Retina (tissue), 1 donor: ENCODE data around the gene ZFP36L2.

Experiments
- DNase-seq: peaks from one replicate; pipeline ENCODE4 v3.0.0-alpha.2; 2016

The ZFP36L2 gene

DNA sequence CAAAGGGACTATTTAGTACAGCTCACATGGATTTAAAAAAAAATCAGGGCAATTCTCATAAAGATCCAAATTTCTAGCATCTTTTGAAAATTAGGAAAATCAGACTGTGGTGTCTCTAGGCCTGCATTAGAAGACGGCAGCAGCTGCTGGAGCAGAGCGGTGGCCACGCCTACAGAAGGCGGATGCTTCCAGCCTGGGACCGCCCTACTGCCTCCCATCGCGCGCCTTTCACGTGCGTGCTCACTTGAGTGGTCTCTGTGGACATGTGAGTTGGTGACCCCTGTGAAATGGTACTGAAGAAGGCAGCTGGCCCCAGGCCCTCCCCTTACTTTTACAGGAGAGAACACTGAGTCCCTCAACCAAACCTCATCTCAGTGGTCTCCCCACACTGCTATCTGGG, 15.2 kb upstream of the ZFP36L2 start:
- no peak for DNase-seq

DNA sequence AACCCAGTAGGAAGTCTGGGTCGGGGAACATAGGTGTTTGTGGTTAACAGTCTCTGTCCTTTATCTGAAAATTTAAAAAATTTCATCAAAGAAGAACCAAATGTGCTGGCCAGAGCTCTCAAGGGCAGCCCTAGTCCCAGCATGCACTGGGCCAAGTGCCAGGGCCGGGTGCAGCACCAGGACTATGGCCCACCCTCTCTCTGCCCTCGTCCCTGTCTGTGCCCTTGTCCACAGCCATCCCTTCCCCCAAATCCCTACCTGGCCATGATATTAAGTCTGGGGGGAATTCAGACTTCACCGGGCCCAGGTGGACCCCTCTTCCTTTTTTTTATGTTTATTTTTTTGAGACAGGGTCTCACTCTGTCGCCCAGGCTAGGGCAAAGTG, 14.4 kb upstream of the ZFP36L2 start:
- no peak for DNase-seq

DNA sequence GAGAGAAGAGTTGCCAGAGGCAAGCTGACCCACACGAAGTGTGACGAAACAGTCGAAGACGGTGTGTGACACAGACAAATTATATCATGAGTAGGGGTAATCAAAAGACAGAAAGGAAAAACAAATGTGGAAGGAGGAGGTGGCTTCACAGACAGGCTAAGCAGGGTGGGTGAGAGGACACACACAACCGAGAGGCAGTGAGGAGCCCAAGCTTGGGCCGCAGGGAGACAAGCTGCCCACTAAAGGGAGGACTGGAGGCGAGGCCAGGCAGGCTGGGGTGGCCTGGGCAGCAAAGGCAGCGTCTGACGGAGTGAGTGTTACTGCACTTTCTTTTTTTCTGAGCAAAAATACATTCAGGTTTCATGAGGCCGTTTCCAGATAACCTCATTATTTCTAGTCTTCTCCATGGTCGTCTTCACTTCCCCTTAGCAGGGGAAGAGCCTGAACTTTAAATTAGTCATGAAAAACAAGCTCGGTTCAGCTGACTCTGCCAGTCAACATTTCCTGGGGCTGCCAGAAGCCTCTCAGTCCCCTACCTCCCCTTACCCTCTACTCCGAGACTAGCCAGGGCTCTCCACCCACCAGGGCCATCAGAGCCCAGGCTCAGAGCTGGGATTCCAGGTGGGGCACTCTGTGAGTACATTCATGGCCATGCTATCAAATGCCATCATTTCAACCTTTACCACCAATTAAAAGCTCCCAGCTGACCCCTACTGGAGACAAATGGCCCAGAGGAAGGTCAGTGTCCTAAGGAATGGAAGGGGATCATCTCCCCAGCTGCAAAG, 13.8 kb upstream of the ZFP36L2 start:
- DNase-seq = no peak

DNA sequence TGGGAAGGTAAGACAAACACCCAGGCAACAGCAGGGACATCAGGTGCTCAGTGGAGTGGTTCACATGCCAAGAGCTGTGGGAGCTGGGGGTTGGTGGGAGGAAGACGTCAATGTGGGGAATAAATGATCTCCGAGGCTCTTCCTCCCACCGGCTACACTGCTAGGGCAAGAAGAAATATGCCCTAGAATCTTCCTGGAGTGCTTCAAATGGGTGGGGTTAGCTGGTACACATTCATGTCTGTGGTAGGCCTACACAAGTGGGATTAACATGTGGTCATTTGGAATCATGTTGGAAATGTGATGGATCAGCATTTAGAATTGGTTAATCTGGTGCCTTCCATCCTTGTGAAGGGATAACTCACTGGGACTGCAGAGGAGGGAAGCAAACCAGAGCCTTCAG, 12.4 kb upstream of the ZFP36L2 start:
- no peak for DNase-seq

- DNase-seq = no peak
These were observed 11.8 kb upstream of the ZFP36L2 start for GRCh38 chr2:43238176-43238575.

- no peak for DNase-seq
These were observed 7.1 kb upstream of the ZFP36L2 start for GRCh38 chr2:43233218-43234212.

DNA sequence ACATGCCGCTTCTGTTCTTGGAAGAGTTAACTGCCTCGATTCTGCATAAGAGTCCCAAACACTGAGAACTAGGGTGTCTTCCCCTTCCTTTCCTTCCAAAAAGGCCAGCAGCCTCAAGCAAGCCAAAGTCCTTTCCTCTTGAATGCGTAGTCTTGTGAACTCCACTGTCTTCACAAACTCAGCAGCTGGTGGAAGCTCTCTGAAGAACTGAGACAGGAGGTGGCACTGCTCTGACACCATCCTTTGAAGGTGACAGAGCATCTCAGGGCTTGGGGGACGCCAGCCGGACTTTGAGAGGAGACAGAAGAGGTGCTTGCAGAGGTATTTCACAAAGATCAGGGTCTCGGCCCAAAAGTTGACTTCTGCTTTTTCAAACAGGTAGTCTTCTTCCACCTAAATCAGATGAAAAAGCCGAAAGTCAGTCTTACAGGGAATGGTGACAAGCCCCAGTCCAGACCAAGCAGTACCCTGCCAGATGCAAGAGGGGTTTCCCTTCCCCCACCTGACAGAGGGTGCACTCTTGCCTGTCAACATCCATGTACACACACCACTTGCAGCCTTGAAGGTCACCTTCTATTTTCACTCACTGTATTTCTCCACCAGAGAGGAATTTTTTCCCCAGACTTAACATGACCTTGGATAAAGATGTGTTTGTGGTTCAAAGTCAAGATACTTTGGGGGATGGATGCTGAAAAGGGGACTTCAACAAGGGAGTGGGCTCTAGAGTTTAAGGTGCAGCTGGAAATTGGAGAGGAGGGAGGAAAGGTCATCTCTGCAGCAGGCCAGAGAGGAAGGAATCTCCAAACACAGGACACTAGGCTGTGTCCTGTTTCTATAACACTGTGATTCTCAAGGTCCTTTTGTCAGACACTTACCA, 4.8 kb upstream of the ZFP36L2 start:
- no peak for DNase-seq

- DNase-seq = no peak
These were observed 4.0 kb upstream of the ZFP36L2 start for GRCh38 chr2:43230351-43230885.

GRCh38 chr2:43228756-43229659, 2.6 kb upstream of the ZFP36L2 start:
- DNase-seq = no peak

DNA sequence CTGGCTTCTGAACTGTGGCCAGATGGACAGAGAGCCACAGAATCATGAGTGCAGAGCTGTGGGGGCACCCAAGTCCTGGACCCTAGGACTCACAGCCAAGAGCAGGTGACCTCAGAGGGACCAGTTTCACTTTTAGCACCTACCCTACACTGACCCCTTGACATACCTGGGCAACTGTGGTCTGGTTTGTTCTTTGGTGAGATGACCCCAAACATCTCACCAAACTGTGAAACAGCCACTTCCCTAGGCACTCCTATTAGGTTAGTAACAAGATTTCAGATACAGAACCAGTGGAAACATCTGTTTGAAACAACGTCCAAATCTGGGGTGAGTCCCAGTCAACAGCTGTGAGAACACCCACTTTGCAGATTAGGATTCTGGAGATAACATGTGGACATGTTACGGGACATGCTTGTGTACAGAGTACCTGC, 1.9 kb upstream of the ZFP36L2 start:
- no peak for DNase-seq

DNA sequence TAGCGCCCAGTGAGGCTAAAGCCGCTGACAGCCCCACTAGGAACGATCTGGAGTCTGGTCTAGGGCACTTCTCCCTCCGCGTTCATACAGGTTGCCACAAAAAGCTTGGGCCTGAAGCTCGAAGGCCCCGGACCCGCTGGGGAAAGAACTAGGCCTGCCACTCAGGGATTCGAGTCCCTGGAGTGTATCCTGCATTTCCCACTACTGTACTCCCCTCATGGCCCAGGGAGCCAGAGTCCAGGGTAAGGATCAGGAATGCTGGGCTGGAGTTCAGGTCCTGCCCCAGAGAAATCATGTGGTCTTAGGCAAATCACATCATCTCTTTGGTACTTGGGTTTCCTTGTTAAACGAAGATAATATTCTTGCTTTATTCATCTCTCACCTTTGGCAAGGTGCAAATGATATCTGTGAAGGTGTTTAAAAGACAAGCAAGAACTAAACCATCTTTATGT, 1.4 kb upstream of the ZFP36L2 start:
- no peak for DNase-seq

- peak; percentile 93 for DNase-seq
These were observed 786 bp upstream of the ZFP36L2 start for GRCh38 chr2:43226955-43227829.

- peak; percentile 85 for DNase-seq
These were observed 433 bp downstream of the ZFP36L2 start for GRCh38 chr2:43225788-43226557.

DNA sequence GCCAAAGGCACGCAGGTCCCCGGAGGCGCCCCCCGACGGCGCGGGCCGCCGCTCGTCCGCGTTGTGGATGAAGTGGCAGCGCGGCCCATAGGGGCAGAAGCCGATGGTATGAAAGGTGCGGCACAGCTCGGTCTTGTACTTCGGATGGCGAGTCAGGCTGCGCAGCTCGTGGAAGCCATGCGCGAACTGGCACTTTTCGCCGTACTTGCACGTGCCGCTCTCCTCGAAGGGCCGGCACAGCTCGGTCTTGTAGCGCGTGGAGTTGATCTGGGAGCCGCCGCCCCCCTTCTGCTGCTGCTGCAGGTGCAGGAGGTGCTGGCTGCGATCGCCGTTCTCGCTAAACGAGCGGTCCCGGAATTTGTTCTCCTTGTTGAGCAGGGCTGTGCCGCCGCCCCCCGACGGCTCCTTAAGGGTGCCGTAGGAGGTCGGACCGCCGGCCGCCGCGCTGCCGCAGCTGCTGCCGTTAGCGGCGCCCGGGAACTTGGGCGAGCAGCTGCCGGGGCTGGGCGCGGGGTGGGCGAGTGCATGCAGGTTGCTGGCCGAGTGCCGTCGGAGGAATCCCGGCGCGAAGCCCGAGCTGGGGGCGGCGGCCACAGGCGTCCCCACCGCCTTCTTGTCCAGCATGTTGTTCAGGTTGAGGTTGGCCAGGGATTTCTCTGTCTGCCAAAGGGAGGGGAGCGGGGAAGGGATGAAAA, 1.2 kb downstream of the ZFP36L2 start:
- peak; percentile 83 for DNase-seq

GRCh38 chr2:43224571-43225092, 1.8 kb downstream of the ZFP36L2 start:
- DNase-seq = no peak

DNA sequence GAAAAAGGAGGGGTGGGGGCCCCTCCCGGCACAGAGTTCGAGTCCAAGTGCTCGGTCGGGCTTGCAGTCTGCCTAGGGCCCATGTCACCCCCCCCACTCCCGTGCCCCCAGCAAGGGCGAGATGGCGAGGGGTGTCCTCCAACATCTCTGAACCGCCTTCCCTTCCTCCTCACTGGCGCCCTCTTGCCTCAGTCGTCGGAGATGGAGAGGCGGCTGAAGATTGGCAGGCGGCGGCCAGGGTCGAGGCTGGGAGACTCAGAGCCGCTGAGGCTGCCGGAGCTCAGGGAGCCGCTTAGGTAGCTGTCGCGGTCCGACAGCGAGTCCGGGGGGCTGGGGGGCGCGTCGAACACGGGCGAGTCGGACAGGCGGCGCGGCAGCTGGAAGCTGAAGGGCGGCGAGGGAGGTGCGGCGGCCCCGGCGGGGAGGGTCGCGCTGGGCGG, 2.3 kb downstream of the ZFP36L2 start:
- peak; percentile 83 for DNase-seq

DNA sequence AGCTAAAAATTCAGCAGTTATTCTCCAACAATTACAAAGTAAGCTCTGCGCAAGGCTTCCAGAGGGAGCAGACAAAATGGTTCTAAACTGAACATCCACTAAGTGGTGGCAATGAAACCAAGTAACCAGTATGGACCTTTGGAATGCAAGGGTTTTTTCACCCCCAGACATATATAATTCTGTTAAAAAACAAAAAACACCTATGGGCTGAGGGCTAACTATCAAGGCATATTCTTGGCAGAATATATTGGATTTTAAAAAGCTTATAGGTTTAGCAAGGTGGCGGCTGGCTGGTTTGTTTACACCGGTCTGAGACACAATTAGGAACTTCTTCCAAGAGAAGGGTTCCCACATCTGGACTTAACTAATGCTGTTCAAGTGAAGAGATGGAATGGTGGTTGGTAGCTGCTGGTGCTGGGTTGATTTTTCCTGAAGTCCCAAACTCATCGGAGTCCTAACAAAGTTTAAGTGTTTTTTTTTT, 2.8 kb downstream of the ZFP36L2 start:
- DNase-seq = no peak
